Measurements from ENCODE around the gene FBXO10.

- TF ChIP-seq, protein P1, sequence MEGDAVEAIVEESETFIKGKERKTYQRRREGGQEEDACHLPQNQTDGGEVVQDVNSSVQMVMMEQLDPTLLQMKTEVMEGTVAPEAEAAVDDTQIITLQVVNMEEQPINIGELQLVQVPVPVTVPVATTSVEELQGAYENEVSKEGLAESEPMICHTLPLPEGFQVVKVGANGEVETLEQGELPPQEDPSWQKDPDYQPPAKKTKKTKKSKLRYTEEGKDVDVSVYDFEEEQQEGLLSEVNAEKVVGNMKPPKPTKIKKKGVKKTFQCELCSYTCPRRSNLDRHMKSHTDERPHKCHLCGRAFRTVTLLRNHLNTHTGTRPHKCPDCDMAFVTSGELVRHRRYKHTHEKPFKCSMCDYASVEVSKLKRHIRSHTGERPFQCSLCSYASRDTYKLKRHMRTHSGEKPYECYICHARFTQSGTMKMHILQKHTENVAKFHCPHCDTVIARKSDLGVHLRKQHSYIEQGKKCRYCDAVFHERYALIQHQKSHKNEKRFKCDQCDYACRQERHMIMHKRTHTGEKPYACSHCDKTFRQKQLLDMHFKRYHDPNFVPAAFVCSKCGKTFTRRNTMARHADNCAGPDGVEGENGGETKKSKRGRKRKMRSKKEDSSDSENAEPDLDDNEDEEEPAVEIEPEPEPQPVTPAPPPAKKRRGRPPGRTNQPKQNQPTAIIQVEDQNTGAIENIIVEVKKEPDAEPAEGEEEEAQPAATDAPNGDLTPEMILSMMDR (conservative IDR thresholded peaks at IDR 0.05): no peak
- no peak for TF ChIP-seq ZFX (IDR thresholded peaks at IDR 0.05)
These were observed 47.1 kb upstream of the FBXO10 start for GRCh38 chr9:37623267-37623666.

Measured in C4-2B (cell line).